ENCODE results near the gene ADPRHL1.

DNA sequence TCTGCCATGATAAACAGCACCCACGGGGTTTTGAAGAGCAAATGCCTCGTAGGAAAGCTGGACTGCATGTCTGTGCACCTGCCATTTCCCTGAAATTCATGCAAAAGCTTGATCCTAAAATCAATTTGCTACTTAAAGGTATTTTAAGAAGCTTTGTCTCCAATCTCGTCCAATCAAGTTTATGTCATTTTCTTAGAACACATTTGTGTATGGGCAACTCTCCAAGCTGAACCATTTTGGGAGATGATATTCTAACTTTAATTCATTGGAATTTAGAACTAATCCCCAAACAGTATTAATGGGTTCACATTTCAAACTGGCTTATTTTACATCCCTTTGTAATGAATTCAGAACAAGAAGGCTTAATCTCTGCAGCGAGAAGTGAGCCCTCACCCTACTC is 822 bp downstream of the ADPRHL1 start:
- TF ChIP-seq CTCF (conservative IDR thresholded peaks at IDR 0.05), result no peak
- no peak for TF ChIP-seq ZFX (IDR thresholded peaks at IDR 0.05)
